HepG2 (cell line): Measurements from ENCODE around the gene NEK5. TPM values are rescaled to one million over a fixed set of nuclear protein-coding genes. Genes with fewer than 3 reads are reported as not detected.

Experiments
- HOMEZ ChIP-seq: IDR thresholded peaks from 2 replicates; pipeline ENCODE4 v1.6.1; 2016; ENCODE audit warnings: low read depth
- ISX ChIP-seq: sonication (generic); formaldehyde crosslinking; conservative IDR thresholded peaks from 2 replicates; pipeline ENCODE4 v1.5.0; 2020; ENCODE audit warnings: missing genetic modification reagents
- JDP2 ChIP-seq: sonication (generic); formaldehyde crosslinking; IDR thresholded peaks from 2 replicates; pipeline ENCODE4 v1.8.1; 2022; ENCODE audit warnings: missing genetic modification reagents, borderline replicate concordance
- KDM3A ChIP-seq: IDR thresholded peaks from 2 replicates; pipeline ENCODE4 v1.6.1; 2018; ENCODE audit warnings: low read depth, missing compliant biosample characterization
- NR2F6 ChIP-seq, 2 experiments: IDR thresholded peaks; 2 replicates each; pipeline ENCODE4 v1.6.1; 2016; ENCODE audit warnings: antibody characterized with exemption in 1 of 2, mild to moderate bottlenecking in 1 of 2
- SATB2 ChIP-seq: sonication (generic); formaldehyde crosslinking; IDR thresholded peaks from 2 replicates; pipeline ENCODE4 v1.5.0; 2020; ENCODE audit warnings: missing genetic modification reagents
- SRY ChIP-seq: sonication (generic); formaldehyde crosslinking; IDR thresholded peaks from 2 replicates; pipeline ENCODE4 v1.8.0; 2022; ENCODE audit warnings: mild to moderate bottlenecking, missing genetic modification reagents
- TGIF2 ChIP-seq: IDR thresholded peaks from 2 replicates; pipeline ENCODE4 v1.6.1; 2016; ENCODE audit warnings: control low read depth, missing compliant biosample characterization
- TRAFD1 ChIP-seq: sonication (generic); formaldehyde crosslinking; IDR thresholded peaks from 2 replicates; pipeline ENCODE4 v1.5.1; 2020; ENCODE audit warnings: missing genetic modification reagents, mild to moderate bottlenecking, borderline replicate concordance
- ZNF207 ChIP-seq: fragments of 450-650 bp; IDR thresholded peaks from 2 replicates; pipeline ENCODE4 v1.6.1; 2016; ENCODE audit warnings: antibody characterized with exemption, borderline replicate concordance
- ZNF333 ChIP-seq: sonication (generic); formaldehyde crosslinking; IDR thresholded peaks from 2 replicates; pipeline ENCODE4 v1.4.0; 2020; ENCODE audit warnings: mild to moderate bottlenecking, missing genetic modification reagents, borderline replicate concordance
- ZNF713 ChIP-seq: sonication (generic); formaldehyde crosslinking; IDR thresholded peaks from 2 replicates; pipeline ENCODE4 v1.4.0; 2020; ENCODE audit warnings: mild to moderate bottlenecking, missing genetic modification reagents
- polyA plus RNA-seq, 8 experiments: library from polyadenylated mRNA; depleted of rRNA in 3 of 8; stranded (reverse) in 7 of 8; unstranded in 1 of 8; fragments of >200 nt; fragmentation: Illumina TruSeq in 4 of 8; extraction: Trizol in 4 of 8; gene quantifications; 2 replicates each; pipeline versions ENCODE4 v1.2.1 to v1.2.3, GENCODE V29; 2011 to 2016; ENCODE audit warnings: low read depth in 4 of 8, missing spikeins in 1 of 8, mixed read lengths in 1 of 8; ENCODE audit not compliant: insufficient read depth in 1 of 8
- total RNA-seq, 5 experiments: library from RNA; depleted of rRNA; stranded (reverse); fragments of >200 nt; fragmentation: Illumina TruSeq; extraction: Trizol; gene quantifications; 2 replicates each; pipeline ENCODE4 v1.2.3, GENCODE V29; 2016; ENCODE audit warnings: low read depth in 1 of 5
- TF ChIP-seq, protein P1 (sequence below): sonication (generic); formaldehyde crosslinking; IDR thresholded peaks from 2 replicates; pipeline ENCODE4 v1.4.0; 2020; ENCODE audit warnings: mild to moderate bottlenecking, missing genetic modification reagents
- TF ChIP-seq, protein P2 (sequence below), 2 experiments: sonication (generic) in 1 of 2; formaldehyde crosslinking in 1 of 2; IDR thresholded peaks; 2 replicates each; pipeline versions ENCODE4 v1.6.1 to v1.9.0; 2014 to 2022; ENCODE audit warnings: antibody characterized with exemption in 1 of 2, borderline replicate concordance in 1 of 2, inconsistent platforms in 1 of 2, low read depth in 1 of 2, missing genetic modification reagents in 1 of 2
- TF ChIP-seq, protein P3 (sequence below): sonication (generic); formaldehyde crosslinking; IDR thresholded peaks from 2 replicates; pipeline ENCODE4 v1.4.0; 2020; ENCODE audit warnings: missing genetic modification reagents, low read depth, mild to moderate bottlenecking, borderline replicate concordance

The NEK5 gene
- total and polyA plus RNA-seq, 2 of the 13 experiments (the other 11 are each of a cell fraction or from before 2014, with no cell fraction given): 0.12 to 0.22 TPM

DNA sequence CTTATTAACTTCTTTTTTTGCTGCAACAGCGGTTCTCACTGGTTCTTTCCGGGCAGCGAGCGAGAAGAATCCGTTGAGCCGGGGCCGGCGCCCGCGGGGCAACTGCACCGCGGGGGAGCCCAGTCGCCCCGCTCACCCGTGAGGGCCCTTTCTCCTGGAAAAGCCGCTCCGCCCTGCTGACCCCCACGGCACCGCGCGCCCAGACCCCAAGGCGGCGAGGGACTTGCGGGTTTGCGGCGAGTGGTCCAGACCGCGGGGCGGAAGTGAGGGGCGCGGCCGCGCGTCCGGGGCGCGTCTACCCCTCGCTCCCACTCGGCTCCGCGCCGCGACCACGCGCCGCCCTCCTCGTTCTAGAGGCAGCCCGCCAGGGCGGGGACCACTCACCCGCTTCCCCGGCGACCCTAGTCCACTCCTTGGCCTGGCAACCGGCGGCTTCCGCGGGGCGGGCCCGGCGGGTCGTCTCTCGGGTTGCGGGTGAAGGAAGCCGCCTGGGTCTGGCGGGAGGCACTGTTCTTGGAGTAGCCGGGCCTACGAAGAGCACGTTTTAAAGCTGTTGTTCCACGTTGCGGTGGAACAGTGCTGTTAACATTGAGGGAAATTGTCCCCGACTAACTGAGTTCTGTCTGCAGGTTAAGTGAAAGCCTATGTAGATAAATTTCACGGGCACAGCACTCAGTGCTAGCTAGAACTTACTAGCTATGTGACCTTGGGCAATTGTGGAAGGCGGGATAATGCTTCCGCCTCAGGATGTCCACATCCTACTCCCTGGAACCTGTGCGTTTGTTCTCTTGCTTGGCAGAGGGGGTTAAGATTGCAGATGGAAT lies 30.5 kb upstream of the NEK5 start, which contains the start of gene NEK3 (continued):
- TF ChIP-seq SRY (CRISPR knock-in tag) (peak; percentile 88), TRAFD1 (CRISPR knock-in tag) (no peak), SATB2 (CRISPR knock-in tag) (peak; percentile 95; the same call in 1 of the 2 replicates), ZNF713 (0 out of 2 replicates have a peak, but pooled peaks have one; percentile 22), HOMEZ (CRISPR knock-in tag) (no peak), KDM3A (CRISPR knock-in tag) (no peak), NR2F6 (IDR thresholded peaks at IDR 0.05) (no peak; the same call in 1 of the 2 replicates), NR2F6 (CRISPR knock-in tag; IDR thresholded peaks at IDR 0.05) (peak; percentile 45; the same call in 1 of the 2 replicates), TGIF2 (peak; percentile 68; the same call in 1 of the 2 replicates), ZNF333 (CRISPR knock-in tag) (no peak; the same call in 1 of the 2 replicates), ISX (CRISPR knock-in tag) (peak; percentile 95), ZNF207 (no peak), JDP2 (CRISPR knock-in tag) (0 out of 2 replicates have a peak, but pooled peaks have one; percentile 28)
- TF ChIP-seq, protein P1, sequence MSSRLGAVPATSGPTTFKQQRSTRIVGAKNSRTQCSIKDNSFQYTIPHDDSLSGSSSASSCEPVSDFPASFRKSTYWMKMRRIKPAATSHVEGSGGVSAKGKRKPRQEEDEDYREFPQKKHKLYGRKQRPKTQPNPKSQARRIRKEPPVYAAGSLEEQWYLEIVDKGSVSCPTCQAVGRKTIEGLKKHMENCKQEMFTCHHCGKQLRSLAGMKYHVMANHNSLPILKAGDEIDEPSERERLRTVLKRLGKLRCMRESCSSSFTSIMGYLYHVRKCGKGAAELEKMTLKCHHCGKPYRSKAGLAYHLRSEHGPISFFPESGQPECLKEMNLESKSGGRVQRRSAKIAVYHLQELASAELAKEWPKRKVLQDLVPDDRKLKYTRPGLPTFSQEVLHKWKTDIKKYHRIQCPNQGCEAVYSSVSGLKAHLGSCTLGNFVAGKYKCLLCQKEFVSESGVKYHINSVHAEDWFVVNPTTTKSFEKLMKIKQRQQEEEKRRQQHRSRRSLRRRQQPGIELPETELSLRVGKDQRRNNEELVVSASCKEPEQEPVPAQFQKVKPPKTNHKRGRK: no peak; the same call in none of the 2 replicates
- TF ChIP-seq, protein P2, sequence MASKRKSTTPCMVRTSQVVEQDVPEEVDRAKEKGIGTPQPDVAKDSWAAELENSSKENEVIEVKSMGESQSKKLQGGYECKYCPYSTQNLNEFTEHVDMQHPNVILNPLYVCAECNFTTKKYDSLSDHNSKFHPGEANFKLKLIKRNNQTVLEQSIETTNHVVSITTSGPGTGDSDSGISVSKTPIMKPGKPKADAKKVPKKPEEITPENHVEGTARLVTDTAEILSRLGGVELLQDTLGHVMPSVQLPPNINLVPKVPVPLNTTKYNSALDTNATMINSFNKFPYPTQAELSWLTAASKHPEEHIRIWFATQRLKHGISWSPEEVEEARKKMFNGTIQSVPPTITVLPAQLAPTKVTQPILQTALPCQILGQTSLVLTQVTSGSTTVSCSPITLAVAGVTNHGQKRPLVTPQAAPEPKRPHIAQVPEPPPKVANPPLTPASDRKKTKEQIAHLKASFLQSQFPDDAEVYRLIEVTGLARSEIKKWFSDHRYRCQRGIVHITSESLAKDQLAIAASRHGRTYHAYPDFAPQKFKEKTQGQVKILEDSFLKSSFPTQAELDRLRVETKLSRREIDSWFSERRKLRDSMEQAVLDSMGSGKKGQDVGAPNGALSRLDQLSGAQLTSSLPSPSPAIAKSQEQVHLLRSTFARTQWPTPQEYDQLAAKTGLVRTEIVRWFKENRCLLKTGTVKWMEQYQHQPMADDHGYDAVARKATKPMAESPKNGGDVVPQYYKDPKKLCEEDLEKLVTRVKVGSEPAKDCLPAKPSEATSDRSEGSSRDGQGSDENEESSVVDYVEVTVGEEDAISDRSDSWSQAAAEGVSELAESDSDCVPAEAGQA (IDR thresholded peaks at IDR 0.05; ENCODE audit: low read depth): no peak
- TF ChIP-seq, protein P2 (CRISPR knock-in tag; IDR thresholded peaks at IDR 0.05; ENCODE audit: borderline replicate concordance): peak; percentile 83; the same call in 1 of the 2 replicates
- TF ChIP-seq, protein P3, sequence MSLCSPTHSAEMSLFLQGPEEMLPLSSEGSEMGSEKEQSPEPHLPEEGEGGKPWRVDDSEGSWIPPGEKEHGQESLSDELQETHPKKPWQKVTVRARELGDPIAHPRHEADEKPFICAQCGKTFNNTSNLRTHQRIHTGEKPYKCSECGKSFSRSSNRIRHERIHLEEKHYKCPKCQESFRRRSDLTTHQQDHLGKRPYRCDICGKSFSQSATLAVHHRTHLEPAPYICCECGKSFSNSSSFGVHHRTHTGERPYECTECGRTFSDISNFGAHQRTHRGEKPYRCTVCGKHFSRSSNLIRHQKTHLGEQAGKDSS (CRISPR knock-in tag): no peak; the same call in 1 of the 2 replicates
